Spleen (tissue), 7 donors: ENCODE results near the gene SLC49A4.

Experiments
- POLR2AphosphoS5 ChIP-seq, 3 donors: sonication (generic); formaldehyde crosslinking; IDR thresholded peaks; one replicate each; pipeline ENCODE4 v1.5.1; 2017; ENCODE audit warnings: antibody characterized with exemption in 3 of 3
- TF ChIP-seq, protein P1 (sequence below), 11 experiments: fragments of 200-600 bp in 7 of 11; fragments of 450-650 bp in 4 of 11; sonication (generic) in 4 of 11; IDR thresholded peaks in 8 of 11; conservative IDR thresholded peaks in 3 of 11; 1 replicate in 7 of 11; 2 replicates in 4 of 11; pipeline versions ENCODE4 v1.4.0 to v1.8.0; 2016 to 2021; ENCODE audit warnings: antibody characterized with exemption in 11 of 11, inconsistent platforms in 4 of 11, mild to moderate bottlenecking in 1 of 11
- donor health status: DM: no; HTN: no; CAD: no; lungs with moderate emphysema.
- donor health status: DM: no; HTN: no; CAD: no.
- donor health status: DM: no; HTN: no; CAD: no.

DNA sequence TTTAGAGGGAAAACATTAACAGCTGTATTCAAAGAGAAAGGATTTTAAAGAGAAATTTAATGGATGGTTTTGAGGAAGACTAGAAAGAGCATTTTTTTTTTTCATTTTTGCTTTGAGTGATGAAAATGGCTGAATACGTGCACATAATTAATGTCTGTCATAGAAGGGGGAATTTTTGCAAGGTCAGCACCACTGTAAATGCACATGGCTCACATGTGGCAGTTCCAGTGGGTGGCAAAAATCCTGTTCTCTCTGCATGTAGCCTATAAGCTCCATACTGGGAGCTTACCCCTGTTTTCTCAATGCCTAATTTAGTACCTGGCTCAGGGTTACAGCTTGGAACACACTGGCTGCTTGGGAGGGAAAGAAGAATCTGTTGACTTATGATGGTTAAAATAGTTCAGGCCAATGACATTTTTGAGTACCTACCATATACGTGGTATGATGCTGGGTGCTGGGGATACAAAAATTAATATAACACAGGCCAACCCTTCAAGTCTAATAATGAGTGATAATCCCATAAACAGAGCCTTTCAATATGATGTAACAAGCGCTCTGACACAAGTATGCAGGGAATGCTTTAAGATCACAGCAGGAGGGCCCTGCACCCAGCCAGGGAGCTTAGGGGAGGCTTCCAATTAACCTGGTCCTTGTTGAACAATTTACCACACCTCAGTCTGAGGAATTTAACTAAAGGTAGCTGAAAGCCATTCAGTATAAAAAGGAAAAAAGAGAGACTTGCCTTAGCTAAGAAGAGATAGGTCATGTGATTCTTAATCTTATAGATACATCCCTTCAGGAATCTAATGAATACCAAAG lies 34.2 kb upstream of the SLC49A4 start:
- no peak for TF ChIP-seq POLR2AphosphoS5 (IDR thresholded peaks at IDR 0.05)
- TF ChIP-seq, protein P1, sequence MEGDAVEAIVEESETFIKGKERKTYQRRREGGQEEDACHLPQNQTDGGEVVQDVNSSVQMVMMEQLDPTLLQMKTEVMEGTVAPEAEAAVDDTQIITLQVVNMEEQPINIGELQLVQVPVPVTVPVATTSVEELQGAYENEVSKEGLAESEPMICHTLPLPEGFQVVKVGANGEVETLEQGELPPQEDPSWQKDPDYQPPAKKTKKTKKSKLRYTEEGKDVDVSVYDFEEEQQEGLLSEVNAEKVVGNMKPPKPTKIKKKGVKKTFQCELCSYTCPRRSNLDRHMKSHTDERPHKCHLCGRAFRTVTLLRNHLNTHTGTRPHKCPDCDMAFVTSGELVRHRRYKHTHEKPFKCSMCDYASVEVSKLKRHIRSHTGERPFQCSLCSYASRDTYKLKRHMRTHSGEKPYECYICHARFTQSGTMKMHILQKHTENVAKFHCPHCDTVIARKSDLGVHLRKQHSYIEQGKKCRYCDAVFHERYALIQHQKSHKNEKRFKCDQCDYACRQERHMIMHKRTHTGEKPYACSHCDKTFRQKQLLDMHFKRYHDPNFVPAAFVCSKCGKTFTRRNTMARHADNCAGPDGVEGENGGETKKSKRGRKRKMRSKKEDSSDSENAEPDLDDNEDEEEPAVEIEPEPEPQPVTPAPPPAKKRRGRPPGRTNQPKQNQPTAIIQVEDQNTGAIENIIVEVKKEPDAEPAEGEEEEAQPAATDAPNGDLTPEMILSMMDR (IDR thresholded peaks at IDR 0.05 in 8 of 11, conservative IDR thresholded peaks at IDR 0.05 in 3 of 11), result no peak
